Esophagus squamous epithelium (tissue), 5 donors: ENCODE measurements around the gene MT2A. TPM values are rescaled to one million over a fixed set of nuclear protein-coding genes. Genes with fewer than 3 reads are reported as not detected.

Experiments
- DNase-seq: peaks from one replicate; lab custom pipeline; 2025; lab: John Stamatoyannopoulos, UW
- H3K27ac ChIP-seq, 4 donors: fragments of 200-600 bp; sonication (generic); one replicate each; pipeline ENCODE4 v1.5.1; 2016 to 2019; ENCODE audit warnings: mild to moderate bottlenecking in 1 of 4
- H3K27me3 ChIP-seq, 4 donors: fragments of 200-600 bp; sonication (generic); 1 replicate in 3 of 4; 2 replicates in 1 of 4; pipeline versions ENCODE4 v1.5.1 to v1.6.0; 2017 to 2021; ENCODE audit warnings: antibody characterized with exemption in 1 of 4
- H3K36me3 ChIP-seq, 3 donors: fragments of 200-600 bp; sonication (generic); one replicate each; pipeline ENCODE4 v1.5.1; 2016 to 2019
- H3K4me1 ChIP-seq, 3 donors: fragments of 200-600 bp; sonication (generic); one replicate each; pipeline ENCODE4 v1.5.1; 2017 to 2019
- H3K4me3 ChIP-seq, 4 donors: fragments of 200-600 bp; sonication (generic); 1 replicate in 3 of 4; 2 replicates in 1 of 4; pipeline ENCODE4 v1.5.1; 2016 to 2019; ENCODE audit warnings: mild to moderate bottlenecking in 2 of 4, moderate library complexity in 1 of 4
- H3K9me3 ChIP-seq, 3 donors: fragments of 200-600 bp; sonication (generic); one replicate each; pipeline ENCODE4 v1.5.1; 2016 to 2019
- POLR2A ChIP-seq, 4 donors: fragments of 450-650 bp; IDR thresholded peaks; one replicate each; pipeline ENCODE4 v1.6.1; 2017; ENCODE audit warnings: antibody characterized with exemption in 4 of 4, mild to moderate bottlenecking in 4 of 4, moderate library complexity in 3 of 4
- WGBS, 2 donors: methylation state at CpG; one replicate each; pipeline ENCODE4 v1.1.5; 2018; 5-methylcytosine and 5-hydroxymethylcytosine counted together
- intact Hi-C: fragments of 100-400 bp; cut with DNase I; formaldehyde crosslinking; loops from one replicate; pipeline ENCODE4 v1.15.0; 2022
- total RNA-seq, 4 donors: library from RNA; depleted of rRNA; stranded (reverse); fragments of >200 nt; gene quantifications; one replicate each; pipeline ENCODE4 v1.1.0, GENCODE V29; 2016
- TF ChIP-seq, protein P1 (sequence below), 6 experiments: fragments of 450-650 bp in 4 of 6; fragments of 200-600 bp in 2 of 6; sonication (generic) in 2 of 6; IDR thresholded peaks; one replicate each; pipeline ENCODE4 v1.5.1; 2016 to 2019; ENCODE audit warnings: antibody characterized with exemption in 6 of 6, mild to moderate bottlenecking in 4 of 6, moderate library complexity in 4 of 6
- donor health status: DM: yes; HTN: yes; CAD: no.

MT2A gene
- total RNA-seq, 4 donors from 2014 or later: 76.5 to 157 (median 96.2) TPM

- 0% methylated on average over 13 to 19 of the region's 21 CpGs for WGBS, 2 donors
- Histone ChIP-seq H3K4me1 (peaks cover 39 to 69% (median 49%) of the 10 kb centered on the region in 3 donors), H3K9me3 (no peaks in the 10 kb centered on the region), H3K27ac (peak overlapping the region; percentile 82 to 95 (median 90)), H3K27me3 (no peaks in the 10 kb centered on the region), H3K4me3 (peak overlapping the region; percentile 39 to 66 (median 62)), H3K36me3 (no peaks in the 10 kb centered on the region)
- DNase-seq: no peak
- TF ChIP-seq, protein P1, sequence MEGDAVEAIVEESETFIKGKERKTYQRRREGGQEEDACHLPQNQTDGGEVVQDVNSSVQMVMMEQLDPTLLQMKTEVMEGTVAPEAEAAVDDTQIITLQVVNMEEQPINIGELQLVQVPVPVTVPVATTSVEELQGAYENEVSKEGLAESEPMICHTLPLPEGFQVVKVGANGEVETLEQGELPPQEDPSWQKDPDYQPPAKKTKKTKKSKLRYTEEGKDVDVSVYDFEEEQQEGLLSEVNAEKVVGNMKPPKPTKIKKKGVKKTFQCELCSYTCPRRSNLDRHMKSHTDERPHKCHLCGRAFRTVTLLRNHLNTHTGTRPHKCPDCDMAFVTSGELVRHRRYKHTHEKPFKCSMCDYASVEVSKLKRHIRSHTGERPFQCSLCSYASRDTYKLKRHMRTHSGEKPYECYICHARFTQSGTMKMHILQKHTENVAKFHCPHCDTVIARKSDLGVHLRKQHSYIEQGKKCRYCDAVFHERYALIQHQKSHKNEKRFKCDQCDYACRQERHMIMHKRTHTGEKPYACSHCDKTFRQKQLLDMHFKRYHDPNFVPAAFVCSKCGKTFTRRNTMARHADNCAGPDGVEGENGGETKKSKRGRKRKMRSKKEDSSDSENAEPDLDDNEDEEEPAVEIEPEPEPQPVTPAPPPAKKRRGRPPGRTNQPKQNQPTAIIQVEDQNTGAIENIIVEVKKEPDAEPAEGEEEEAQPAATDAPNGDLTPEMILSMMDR (IDR thresholded peaks at IDR 0.05): no peak
- no peak for TF ChIP-seq POLR2A (IDR thresholded peaks at IDR 0.05)
- intact Hi-C loops: loop anchor here (10.0 kb wide), 1 partner anchor 86 kb away; no protein-coding TSS in a partner anchor
Observed at GRCh38 chr16:56608876-56609462, 585 bp downstream of the MT2A start.

GRCh38 chr16:56609463-56609921 lies 1.1 kb downstream of the MT2A start:
- Histone ChIP-seq H3K36me3 (no peaks in the 10 kb centered on the region), H3K27me3 (no peaks in the 10 kb centered on the region), H3K27ac (peak overlapping the region; percentile 82 to 95 (median 90)), H3K4me3 (peak overlapping the region; percentile 39 to 66 (median 62)), H3K4me1 (peaks cover 39 to 69% (median 49%) of the 10 kb centered on the region in 3 donors), H3K9me3 (no peaks in the 10 kb centered on the region)
- TF ChIP-seq POLR2A (IDR thresholded peaks at IDR 0.05): no peak
- TF ChIP-seq, protein P1 (IDR thresholded peaks at IDR 0.05): peak in 1 of 6 experiments; percentile 10
- intact Hi-C loops: loop anchor here (10.0 kb wide), 1 partner anchor 85 kb away; no protein-coding TSS in a partner anchor
- 0 to 1% methylated on average over 6 of the region's 6 CpGs for WGBS, 2 donors
- DNase-seq: peak; percentile 30

DNA sequence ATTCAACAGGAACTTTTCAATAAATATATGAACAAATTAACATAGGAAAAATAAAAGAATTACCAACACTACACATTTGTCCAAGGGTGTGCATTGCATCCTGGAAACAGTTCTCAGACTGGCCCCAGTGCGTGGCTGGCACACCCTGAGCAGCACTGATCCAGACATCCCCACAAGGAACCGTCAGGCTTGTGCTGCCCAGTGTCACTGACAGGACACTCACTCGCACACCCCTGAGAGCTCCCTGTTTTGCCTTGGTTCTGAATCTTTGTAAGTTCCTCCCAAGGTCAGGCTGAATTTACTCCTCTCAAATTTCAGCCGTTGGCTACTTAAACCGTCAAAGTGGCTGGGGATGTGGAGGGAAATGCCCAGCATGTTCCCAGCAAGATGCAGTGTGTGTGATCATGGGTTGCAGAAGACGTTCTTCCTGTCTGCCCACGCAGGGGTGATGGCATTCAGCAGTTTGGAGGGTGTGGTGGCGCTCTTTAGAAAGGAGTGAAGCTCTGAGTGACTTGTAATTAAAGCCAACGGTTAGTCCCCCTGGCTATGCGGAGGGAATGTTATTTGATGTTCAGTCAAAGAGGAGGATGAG lies 1.7 kb downstream of the MT2A start:
- H3K27me3 ChIP-seq: no peaks in the 10 kb centered on the region
- no peaks in the 10 kb centered on the region for H3K9me3 ChIP-seq
- TF ChIP-seq, protein P1 (IDR thresholded peaks at IDR 0.05): no peak
- TF ChIP-seq POLR2A (IDR thresholded peaks at IDR 0.05): peak in 2 of 4 donors; percentile 30 to 44
- intact Hi-C loops: no loop called here
- H3K4me3 ChIP-seq: peak overlapping the region in 3 of 4 donors; percentile 59 to 66 (median 66)
- H3K4me1 ChIP-seq: peaks cover 39 to 69% (median 49%) of the 10 kb centered on the region in 3 donors
- DNase-seq: no peak
- H3K36me3 ChIP-seq: no peaks in the 10 kb centered on the region
- WGBS, 2 donors: 4 to 10% methylated on average over 9 to 10 of the region's 10 CpGs
- peak overlapping the region; percentile 82 to 95 (median 90) for H3K27ac ChIP-seq

- WGBS, 2 donors: 41 to 43% methylated on average over 2 of the region's 2 CpGs
- H3K4me3 ChIP-seq: peak overlapping the region in 3 of 4 donors; percentile 59 to 66 (median 66)
Observed at GRCh38 chr16:56610609-56611111, 2.3 kb downstream of the MT2A start.

More at GRCh38 chr16:56610609-56611111, 2.3 kb downstream of the MT2A start:
- peak overlapping the region; percentile 82 to 95 (median 90) for H3K27ac ChIP-seq
- H3K9me3 ChIP-seq: no peaks in the 10 kb centered on the region
- intact Hi-C loops: no loop called here
- no peaks in the 10 kb centered on the region for H3K27me3 ChIP-seq
- no peak for DNase-seq
- TF ChIP-seq, protein P1 (IDR thresholded peaks at IDR 0.05): no peak
- no peak for TF ChIP-seq POLR2A (IDR thresholded peaks at IDR 0.05)
- H3K4me1 ChIP-seq: peaks cover 35 to 65% (median 46%) of the 10 kb centered on the region in 3 donors
- H3K36me3 ChIP-seq: no peaks in the 10 kb centered on the region
